ENCODE data around the gene BLVRA.
"Not testable (repeated sequence)": the region's sequence is repeated elsewhere in the genome, so short reads cannot be mapped to it uniquely, and the experiment has no call there.

DNA sequence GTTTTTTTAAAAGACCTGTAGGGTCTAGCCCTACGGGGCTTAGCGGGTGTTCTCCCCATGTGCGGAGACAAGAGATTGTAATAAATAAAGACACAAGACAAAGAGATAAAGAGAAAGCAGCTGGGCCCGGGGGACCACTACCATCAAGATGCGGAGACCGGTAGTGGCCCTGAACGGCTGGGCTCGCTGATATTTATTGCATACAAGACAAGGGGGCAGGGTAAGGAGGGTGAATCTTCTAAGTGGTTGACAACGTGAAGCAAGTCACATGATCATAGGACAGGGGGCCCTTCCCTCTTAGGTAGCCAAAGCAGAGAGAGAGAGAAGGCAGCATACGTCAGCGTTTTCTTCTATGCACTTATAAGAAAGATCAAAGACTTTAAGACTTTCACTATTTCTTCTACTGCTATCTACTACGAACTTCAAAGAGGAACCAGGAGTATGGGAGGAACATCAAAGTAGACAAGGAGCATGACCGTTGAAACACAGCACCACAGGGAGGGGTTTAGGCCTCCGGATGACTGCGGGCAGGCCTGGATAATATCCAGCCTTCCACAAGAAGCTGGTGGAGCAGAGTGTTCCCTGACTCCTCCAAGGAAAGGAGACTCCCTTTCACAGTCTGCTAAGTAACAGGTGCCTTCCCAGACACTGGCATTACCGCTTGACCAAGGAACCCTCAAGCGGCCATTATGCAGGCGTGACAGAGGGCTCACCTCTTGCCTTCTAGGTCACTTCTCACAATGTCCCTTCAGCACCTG is 23.7 kb upstream of the BLVRA start:
- not testable (repeated sequence) for TF ChIP-seq POLR2AphosphoS5 (IDR thresholded peaks at IDR 0.05); POLR2A (IDR thresholded peaks at IDR 0.05; ENCODE audit: low read depth)
